SK-N-SH (cell line): ENCODE measurements around the gene TMX4. TPM values are rescaled to one million over a fixed set of nuclear protein-coding genes. Genes with fewer than 3 reads are reported as not detected.
A peak's percentile ranks its signal among the peaks of the same experiment; 100 is the strongest.

ENCODE experiments used
- CTCF ChIA-PET: fragments of 300-600, 350-600 bp; formaldehyde crosslinking; extraction: SDS; loops from one replicate; lab custom pipeline; 2021; lab: Yijun Ruan, JAX
- POLR2A ChIA-PET: fragments of 350-600 bp; sonication (Branson Sonifier 250); formaldehyde crosslinking; extraction: SDS; loops from one replicate; lab custom pipeline; 2020; ENCODE audit warnings: antibody characterized with exemption, inconsistent platforms; lab: Yijun Ruan, JAX
- DNase-seq: peaks from one replicate; pipeline ENCODE4 v3.0.0; 2012
- H2AFZ ChIP-seq: fragments of 200-600 bp; sonication (generic); 2 replicates; pipeline ENCODE4 v1.8.1; 2016; ENCODE audit warnings: antibody characterized with exemption, mild to moderate bottlenecking, low read depth
- H3F3A ChIP-seq: fragments of 200-600 bp; sonication (generic); replicated peaks from 2 replicates; pipeline ENCODE3; 2016; ENCODE audit warnings: antibody characterized with exemption, mild to moderate bottlenecking; ENCODE audit not compliant: insufficient read depth
- H3K27ac ChIP-seq, 2 experiments: fragments of 200-500 bp in 1 of 2; fragments of 200-600 bp in 1 of 2; sonication (Bioruptor generic) in 1 of 2; sonication (generic), shearing (Covaris generic) in 1 of 2; 2 replicates each; pipeline versions ENCODE4 v1.5.1 to v1.6.1; 2014 to 2016; ENCODE audit warnings: low read depth in 2 of 2, inconsistent platforms in 1 of 2, low read length in 1 of 2, mild to moderate bottlenecking in 1 of 2, mixed read lengths in 1 of 2
- H3K27me3 ChIP-seq: fragments of 200-600 bp; sonication (generic), shearing (Covaris generic); 2 replicates; pipeline ENCODE4 v1.6.1; 2016; ENCODE audit warnings: mixed run types; ENCODE audit not compliant: insufficient read depth
- H3K36me3 ChIP-seq, 2 experiments: fragments of 200-500 bp in 1 of 2; fragments of 200-600 bp in 1 of 2; sonication (Bioruptor generic) in 1 of 2; sonication (generic) in 1 of 2; replicated peaks in 1 of 2; 2 replicates each; pipeline versions ENCODE3 to v1.5.1; 2014 to 2016; ENCODE audit warnings: low read length in 1 of 2, mild to moderate bottlenecking in 1 of 2; ENCODE audit not compliant: insufficient read depth in 2 of 2, control insufficient read depth in 1 of 2
- H3K4me1 ChIP-seq, 2 experiments: fragments of 200-500 bp in 1 of 2; fragments of 200-600 bp in 1 of 2; sonication (Bioruptor generic) in 1 of 2; sonication (generic), shearing (Covaris generic) in 1 of 2; 2 replicates each; pipeline versions ENCODE4 v1.5.1 to v1.6.1; 2014 to 2016; ENCODE audit warnings: low read depth in 1 of 2, low read length in 1 of 2, mixed run types in 1 of 2; ENCODE audit not compliant: insufficient read depth in 2 of 2, control insufficient read depth in 1 of 2
- H3K4me2 ChIP-seq: fragments of 200-600 bp; sonication (generic), shearing (Covaris generic); 2 replicates; pipeline ENCODE4 v1.6.1; 2017; ENCODE audit warnings: mixed run types
- H3K4me3 ChIP-seq, 2 experiments: fragments of 200-500 bp in 1 of 2; fragments of 200-600 bp in 1 of 2; sonication (Bioruptor generic) in 1 of 2; sonication (generic), shearing (Covaris generic) in 1 of 2; 2 replicates each; pipeline versions ENCODE4 v1.5.1 to v1.8.1; 2014 to 2016; ENCODE audit warnings: low read depth in 2 of 2, inconsistent platforms in 1 of 2, low read length in 1 of 2, mild to moderate bottlenecking in 1 of 2, mixed read lengths in 1 of 2, moderate library complexity in 1 of 2
- H3K79me2 ChIP-seq: fragments of 200-600 bp; sonication (generic); 2 replicates; pipeline ENCODE4 v1.8.1; 2017; ENCODE audit warnings: mild to moderate bottlenecking; ENCODE audit not compliant: insufficient read depth
- H3K9ac ChIP-seq: fragments of 200-600 bp; sonication (generic); 2 replicates; pipeline ENCODE4 v1.6.1; 2017; ENCODE audit warnings: mixed run types
- H3K9me2 ChIP-seq: fragments of 200-600 bp; sonication (generic); 2 replicates; pipeline ENCODE4 v1.6.1; 2017; ENCODE audit warnings: mixed run types
- H3K9me3 ChIP-seq: fragments of 200-600 bp; sonication (generic); 2 replicates; pipeline ENCODE4 v1.6.1; 2017; ENCODE audit warnings: mixed run types, mild to moderate bottlenecking, moderate library complexity
- H4K20me1 ChIP-seq: fragments of 200-600 bp; sonication (generic); 2 replicates; pipeline ENCODE4 v1.6.1; 2017; ENCODE audit warnings: mild to moderate bottlenecking, mixed run types; ENCODE audit not compliant: insufficient read depth
- CHD2 ChIP-seq: fragments of 150-350 bp; IDR thresholded peaks from 2 replicates; pipeline ENCODE4 v1.6.1; 2018; ENCODE audit warnings: low read length; ENCODE audit not compliant: partially characterized antibody
- CTCF ChIP-seq: fragments of 200-600 bp; sonication (generic); IDR thresholded peaks from 2 replicates; pipeline ENCODE4 v1.6.1; 2017; ENCODE audit warnings: antibody characterized with exemption, mild to moderate bottlenecking, moderate library complexity
- EP300 ChIP-seq, 2 experiments: IDR thresholded peaks; 2 replicates each; pipeline versions ENCODE4 v1.4.0 to v1.6.1; 2012; ENCODE audit warnings: borderline replicate concordance in 1 of 2, low read depth in 1 of 2, low read length in 1 of 2
- EZH2phosphoT487 ChIP-seq: fragments of 200-600 bp; sonication (generic); IDR thresholded peaks from 2 replicates; pipeline ENCODE4 v1.6.1; 2017; ENCODE audit warnings: low read depth, mixed run types, mild to moderate bottlenecking, antibody characterized with exemption, moderate library complexity, borderline replicate concordance
- FOXJ3 ChIP-seq: sonication (generic); formaldehyde crosslinking; IDR thresholded peaks from 2 replicates; pipeline ENCODE4 v1.5.1; 2020; ENCODE audit warnings: mild to moderate bottlenecking, missing genetic modification reagents
- GABPA ChIP-seq: IDR thresholded peaks from 2 replicates; pipeline ENCODE4 v1.4.0; 2012; ENCODE audit warnings: low read depth, mild to moderate bottlenecking
- GATA2 ChIP-seq: sonication (generic); formaldehyde crosslinking; IDR thresholded peaks from 2 replicates; pipeline ENCODE4 v1.5.0; 2020; ENCODE audit warnings: mild to moderate bottlenecking, missing genetic modification reagents
- RAD21 ChIP-seq: IDR thresholded peaks from 2 replicates; pipeline ENCODE4 v1.6.1; 2012; ENCODE audit warnings: mild to moderate bottlenecking, low read length
- RCOR1 ChIP-seq: fragments of 150-350 bp; IDR thresholded peaks from 2 replicates; pipeline ENCODE4 v1.6.1; 2017; ENCODE audit warnings: antibody characterized with exemption, low read length
- TAF1 ChIP-seq: IDR thresholded peaks from 2 replicates; pipeline ENCODE4 v1.6.1; 2012; ENCODE audit warnings: low read depth, mild to moderate bottlenecking, low read length, moderate library complexity, borderline replicate concordance
- USF1 ChIP-seq: IDR thresholded peaks from 2 replicates; pipeline ENCODE4 v1.4.0; 2012; ENCODE audit warnings: low read depth, borderline replicate concordance
- YY1 ChIP-seq: IDR thresholded peaks from 2 replicates; pipeline ENCODE4 v1.4.0; 2012; ENCODE audit warnings: low read depth, mild to moderate bottlenecking
- WGBS: methylation state at CpG from one replicate; pipeline ENCODE4 v1.1.6; 2017; ENCODE audit warnings: low lambda C conversion rate; 5-methylcytosine and 5-hydroxymethylcytosine counted together
- polyA plus RNA-seq, 3 experiments: library from polyadenylated mRNA; depleted of rRNA; stranded (reverse); fragments of >200 nt; gene quantifications; 2 replicates each; pipeline ENCODE4 v1.2.3, GENCODE V29; 2012

The TMX4 gene
- polyA plus RNA-seq, 1 of the 3 experiments (the other 2 are of a cell fraction), result 10.9 TPM

- TF ChIP-seq USF1, result no peak
- 0 out of 2 replicates have a peak, but pooled peaks have one; percentile 4 for TF ChIP-seq RAD21
- TF ChIP-seq CTCF, result no peak
- no peak for TF ChIP-seq TAF1
- no peak for TF ChIP-seq GABPA
- TF ChIP-seq FOXJ3 (CRISPR knock-in tag), result no peak
Measured at GRCh38 chr20:8018958-8019245, 659 bp downstream of the TMX4 start (continued).

GRCh38 chr20:8012724-8013123, 6.8 kb downstream of the TMX4 start:
- peak; percentile 51 for DNase-seq
- H3F3A ChIP-seq, result no peaks in the 10 kb centered on the region
- CTCF ChIA-PET, result interaction anchor here (0.6 to 1.8 kb wide), 4 partner anchors 10 to 709 kb away, joined by 3 to 4 read pairs (median 3); no protein-coding TSS in a partner anchor
- H4K20me1 ChIP-seq, result no peaks in the 10 kb centered on the region
- H3K4me2 ChIP-seq, result no peak overlapping the region
- peaks cover 13 to 21% of the 10 kb centered on the region in 2 experiments for H3K36me3 ChIP-seq
- peaks cover 14% of the 10 kb centered on the region; the same call in 1 of the 2 replicates for H3K79me2 ChIP-seq
- H3K4me3 ChIP-seq, result no peak overlapping the region
- 52% methylated on average over 1 of the region's 1 CpG for WGBS
- no peaks in the 10 kb centered on the region for H3K9me2 ChIP-seq
- TF ChIP-seq GATA2 (CRISPR knock-in tag) (peak; percentile 77), RCOR1 (peak; percentile 99), YY1 (no peak), EP300 (IDR thresholded peaks at IDR 0.05; ENCODE audit: borderline replicate concordance in 1 of 2, low read depth in 1 of 2, low read length in 1 of 2) (peak in 1 of 2 experiments; percentile 56; a peak in 1 of 4 replicates), CHD2 (peak; percentile 67), TAF1 (no peak)
- TF ChIP-seq, all 33 proteins: peak for 4
- H3K4me1 ChIP-seq, result peaks cover 1 to 4% of the 10 kb centered on the region in 2 experiments; a peak in 3 of 4 replicates
- no peak overlapping the region for H3K9ac ChIP-seq
- POLR2A ChIA-PET, result no interaction called here
- H3K27me3 ChIP-seq, result no peaks in the 10 kb centered on the region
- no peak overlapping the region for H3K27ac ChIP-seq
- no peak overlapping the region for H2AFZ ChIP-seq
- no peaks in the 10 kb centered on the region for H3K9me3 ChIP-seq

- H3K36me3 ChIP-seq, result peaks cover 14 to 33% of the 10 kb centered on the region in 2 experiments
- H3K9me2 ChIP-seq, result no peaks in the 10 kb centered on the region
- no peaks in the 10 kb centered on the region for H3K9me3 ChIP-seq
- H3K79me2 ChIP-seq, result no peaks in the 10 kb centered on the region; the same call in 1 of the 2 replicates
- H3K4me3 ChIP-seq, result no peak overlapping the region
- H2AFZ ChIP-seq, result no peak overlapping the region
- no peak for TF ChIP-seq USF1
- no peak for TF ChIP-seq EZH2phosphoT487
- H3K27me3 ChIP-seq, result no peaks in the 10 kb centered on the region
- no peak for DNase-seq
- H3K4me1 ChIP-seq, result no peaks in the 10 kb centered on the region; a peak in 2 of 4 replicates
- H3K27ac ChIP-seq, result no peak overlapping the region
- no peak overlapping the region for H3K9ac ChIP-seq
- POLR2A ChIA-PET, result no interaction called here
- WGBS, result 98% methylated on average over 2 of the region's 2 CpGs
- no peak overlapping the region for H3K4me2 ChIP-seq
- H4K20me1 ChIP-seq, result no peaks in the 10 kb centered on the region
- CTCF ChIA-PET, result interaction anchor here (0.6 to 1.0 kb wide), 3 partner anchors 11 to 125 kb away, joined by 3 to 4 read pairs (median 3); partner anchors contain the start of gene TMX4
- no peaks in the 10 kb centered on the region for H3F3A ChIP-seq
Measured at GRCh38 chr20:8008733-8009132, 10.8 kb downstream of the TMX4 start.
